SH-SY5Y (cell line): Measurements from ENCODE around the gene BRME1.

ENCODE experiments used
- GATA2 ChIP-seq: IDR thresholded peaks from 2 replicates; pipeline ENCODE4 v1.6.1; 2011; ENCODE audit warnings: mild to moderate bottlenecking, low read depth, low read length
- GATA3 ChIP-seq: IDR thresholded peaks from 2 replicates; pipeline ENCODE4 v1.6.1; 2011; ENCODE audit warnings: low read depth, mild to moderate bottlenecking, low read length, moderate library complexity

DNA sequence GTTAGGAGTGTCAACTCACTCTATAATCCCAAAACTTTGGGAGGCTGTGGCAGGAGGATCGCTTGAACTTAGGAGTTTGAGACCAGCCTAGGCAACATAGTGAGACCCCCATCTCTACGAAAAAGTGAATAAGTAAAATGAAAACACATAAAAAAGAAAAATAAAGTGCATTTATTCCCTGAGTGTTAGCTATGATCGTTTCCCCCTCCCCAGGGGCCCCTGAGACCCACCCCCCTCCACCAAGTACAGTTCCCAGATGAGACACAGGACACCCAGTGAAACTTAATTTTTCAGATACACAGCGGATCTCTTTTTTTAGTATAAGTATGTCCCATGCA is 57.6 kb downstream of the BRME1 start:
- TF ChIP-seq GATA3 = no peak
- no peak for TF ChIP-seq GATA2
